Ascending aorta (tissue), 2 donors: ENCODE measurements around the gene PLCL2. TPM values are rescaled to one million over a fixed set of nuclear protein-coding genes. Genes with fewer than 3 reads are reported as not detected.
A peak's percentile ranks its signal among the peaks of the same experiment; 100 is the strongest.
"Not testable (repeated sequence)": the region's sequence is repeated elsewhere in the genome, so short reads cannot be mapped to it uniquely, and the experiment has no call there.

Experiments used
- DNase-seq, 2 donors: peaks; one replicate each; pipeline ENCODE4 v3.0.0-alpha.2; 2019; ENCODE audit warnings: low spot score in 2 of 2
- H3K27ac ChIP-seq, 2 donors: fragments of 200-600 bp; sonication (generic); one replicate each; pipeline ENCODE4 v1.5.1; 2016 to 2017; ENCODE audit warnings: mild to moderate bottlenecking in 1 of 2
- H3K27me3 ChIP-seq: fragments of 200-600 bp; sonication (generic); one replicate; pipeline ENCODE4 v1.5.1; 2017
- H3K36me3 ChIP-seq, 2 donors: fragments of 200-600 bp; sonication (generic); one replicate each; pipeline ENCODE4 v1.5.1; 2016
- H3K4me1 ChIP-seq, 2 donors: fragments of 200-600 bp; sonication (generic); one replicate each; pipeline ENCODE4 v1.5.1; 2016 to 2017; ENCODE audit warnings: mild to moderate bottlenecking in 1 of 2
- H3K4me3 ChIP-seq, 2 donors: fragments of 200-600 bp; sonication (generic); one replicate each; pipeline ENCODE4 v1.5.1; 2016 to 2017; ENCODE audit warnings: mild to moderate bottlenecking in 1 of 2
- H3K9me3 ChIP-seq, 2 donors: fragments of 200-600 bp; sonication (generic); one replicate each; pipeline ENCODE4 v1.5.1; 2016
- intact Hi-C: fragments of 100-400 bp; cut with DNase I; formaldehyde crosslinking; loops from one replicate; pipeline ENCODE4 v1.15.1; 2023
- total RNA-seq: library from RNA; depleted of rRNA; stranded (reverse); fragments of >200 nt; gene quantifications from one replicate; pipeline ENCODE4 v1.1.0, GENCODE V29; 2016
- TF ChIP-seq, protein P1 (sequence below), 3 experiments: fragments of 200-600 bp in 2 of 3; fragments of 450-650 bp in 1 of 3; sonication (generic) in 2 of 3; IDR thresholded peaks; one replicate each; pipeline ENCODE4 v1.5.1; 2016 to 2019; ENCODE audit warnings: antibody characterized with exemption in 3 of 3, mild to moderate bottlenecking in 1 of 3, moderate library complexity in 1 of 3

PLCL2 gene
- total RNA-seq, 1 donor from 2014 or later, result 2.9 TPM

DNA sequence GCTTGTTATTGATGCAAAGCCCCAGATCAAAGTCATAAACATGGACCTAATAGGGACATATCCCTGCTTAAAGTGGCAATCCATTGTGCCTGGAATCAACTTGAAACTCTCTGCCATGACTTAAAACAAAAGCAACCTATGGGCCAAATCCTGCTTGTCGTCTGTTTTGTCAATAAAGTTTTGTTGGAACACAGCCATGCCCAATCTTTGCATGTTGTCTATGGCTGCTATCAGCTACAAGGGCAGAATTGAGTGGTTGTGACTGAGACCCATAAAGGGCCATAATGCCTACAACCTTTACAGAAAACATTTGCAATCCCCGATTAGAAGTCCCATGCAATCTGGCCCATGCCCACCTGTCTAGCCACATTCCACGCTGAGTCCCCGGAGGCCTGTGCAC lies 235.4 kb downstream of the PLCL2 start:
- TF ChIP-seq, protein P1, sequence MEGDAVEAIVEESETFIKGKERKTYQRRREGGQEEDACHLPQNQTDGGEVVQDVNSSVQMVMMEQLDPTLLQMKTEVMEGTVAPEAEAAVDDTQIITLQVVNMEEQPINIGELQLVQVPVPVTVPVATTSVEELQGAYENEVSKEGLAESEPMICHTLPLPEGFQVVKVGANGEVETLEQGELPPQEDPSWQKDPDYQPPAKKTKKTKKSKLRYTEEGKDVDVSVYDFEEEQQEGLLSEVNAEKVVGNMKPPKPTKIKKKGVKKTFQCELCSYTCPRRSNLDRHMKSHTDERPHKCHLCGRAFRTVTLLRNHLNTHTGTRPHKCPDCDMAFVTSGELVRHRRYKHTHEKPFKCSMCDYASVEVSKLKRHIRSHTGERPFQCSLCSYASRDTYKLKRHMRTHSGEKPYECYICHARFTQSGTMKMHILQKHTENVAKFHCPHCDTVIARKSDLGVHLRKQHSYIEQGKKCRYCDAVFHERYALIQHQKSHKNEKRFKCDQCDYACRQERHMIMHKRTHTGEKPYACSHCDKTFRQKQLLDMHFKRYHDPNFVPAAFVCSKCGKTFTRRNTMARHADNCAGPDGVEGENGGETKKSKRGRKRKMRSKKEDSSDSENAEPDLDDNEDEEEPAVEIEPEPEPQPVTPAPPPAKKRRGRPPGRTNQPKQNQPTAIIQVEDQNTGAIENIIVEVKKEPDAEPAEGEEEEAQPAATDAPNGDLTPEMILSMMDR (IDR thresholded peaks at IDR 0.05), result no peak

DNA sequence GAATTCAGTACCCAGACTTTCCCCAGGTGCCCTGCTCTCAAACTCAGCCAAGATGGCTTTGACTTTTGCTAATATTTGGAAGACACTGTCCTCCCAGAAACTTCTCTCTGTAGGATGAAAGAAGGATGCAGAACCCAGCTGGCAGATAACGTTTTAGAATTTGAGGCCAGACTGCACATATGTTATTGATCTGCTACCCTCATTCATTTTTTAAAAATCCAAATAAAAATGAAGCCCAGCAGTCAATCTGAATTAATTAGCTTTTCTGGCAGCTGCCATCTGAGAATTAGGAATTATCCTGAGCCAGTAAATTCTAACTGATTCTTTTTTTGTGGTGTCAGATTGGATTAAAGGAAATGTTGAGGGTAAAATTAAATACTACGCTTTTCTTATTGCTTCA lies 236.6 kb downstream of the PLCL2 start:
- TF ChIP-seq, protein P1 (IDR thresholded peaks at IDR 0.05), result no peak
- Histone ChIP-seq H3K27me3 (no peaks in the 10 kb centered on the region), H3K4me3 (no peak overlapping the region), H3K4me1 (no peaks in the 10 kb centered on the region), H3K9me3 (no peaks in the 10 kb centered on the region), H3K36me3 (no peaks in the 10 kb centered on the region), H3K27ac (no peak overlapping the region)
- DNase-seq, result no peak
- intact Hi-C loops, result no loop called here

More for the DNA sequence above, 235.4 kb downstream of the PLCL2 start:
- no peaks in the 10 kb centered on the region for H3K4me1 ChIP-seq
- H3K27ac ChIP-seq, result no peak overlapping the region
- DNase-seq, result peak in 1 of 2 donors; percentile 33
- no peaks in the 10 kb centered on the region for H3K36me3 ChIP-seq
- H3K27me3 ChIP-seq, result no peaks in the 10 kb centered on the region
- H3K9me3 ChIP-seq, result no peaks in the 10 kb centered on the region
- intact Hi-C loops, result no loop called here
- no peak overlapping the region for H3K4me3 ChIP-seq

DNA sequence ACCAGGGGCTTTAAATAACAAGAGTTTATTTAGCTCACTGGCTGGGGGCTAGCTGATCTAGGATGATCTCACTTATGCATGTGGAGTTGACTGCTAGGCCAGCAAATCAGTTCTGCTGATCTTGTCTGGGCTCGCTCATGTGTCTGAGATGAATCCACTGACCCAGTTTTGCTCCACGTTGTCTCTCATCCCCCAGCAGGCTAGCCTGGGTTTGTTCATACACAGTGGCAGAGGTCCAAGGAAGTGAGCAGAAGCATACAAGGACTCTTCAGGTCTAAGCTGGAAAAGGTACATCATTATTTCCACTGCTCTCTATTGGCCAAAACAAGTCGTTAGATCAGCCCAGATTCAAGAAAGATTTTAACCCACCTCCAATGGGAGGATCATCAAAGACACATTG lies 238.0 kb downstream of the PLCL2 start:
- Histone ChIP-seq H3K9me3 (no peaks in the 10 kb centered on the region), H3K4me1 (no peaks in the 10 kb centered on the region), H3K4me3 (no peak overlapping the region), H3K27ac (no peak overlapping the region), H3K36me3 (no peaks in the 10 kb centered on the region), H3K27me3 (no peaks in the 10 kb centered on the region)
- DNase-seq, result no peak
- intact Hi-C loops, result no loop called here
- TF ChIP-seq, protein P1 (IDR thresholded peaks at IDR 0.05), result no peak

DNA sequence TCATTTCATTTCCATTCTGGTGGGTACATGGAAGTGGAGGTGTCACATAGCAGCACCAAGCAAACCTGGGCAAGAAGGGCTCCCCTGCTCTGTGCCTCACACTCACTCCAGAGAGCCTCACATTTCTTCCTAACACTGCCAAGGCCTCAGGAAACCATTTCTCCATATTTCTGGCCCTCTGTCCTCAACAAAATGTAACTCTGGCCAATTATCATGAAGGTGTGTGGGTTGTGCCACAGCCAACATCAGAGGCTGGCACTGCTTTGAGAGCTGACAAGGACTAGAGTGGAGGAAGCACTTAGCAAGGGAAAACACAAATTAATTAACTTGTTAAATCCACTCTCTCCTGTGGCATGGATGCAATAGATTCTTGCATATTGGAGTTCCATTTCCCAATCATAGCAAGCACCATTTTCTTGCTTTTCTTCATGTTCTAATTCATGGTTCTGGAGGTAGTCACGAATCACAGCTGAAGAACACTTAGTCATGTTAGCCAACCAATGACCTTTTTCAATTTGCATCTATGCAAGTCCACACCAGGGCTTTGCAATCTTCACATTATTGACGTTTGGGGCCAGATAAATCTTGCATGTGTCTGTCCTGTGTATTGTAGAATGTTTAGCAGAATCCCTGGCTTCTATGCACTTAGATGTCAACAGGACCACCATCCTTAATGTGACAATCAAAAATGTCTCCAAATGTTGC lies 241.1 kb downstream of the PLCL2 start:
- no peaks in the 10 kb centered on the region for H3K36me3 ChIP-seq
- no peaks in the 10 kb centered on the region for H3K4me1 ChIP-seq
- TF ChIP-seq, protein P1 (IDR thresholded peaks at IDR 0.05), result no peak
- DNase-seq, result no peak
- H3K4me3 ChIP-seq, result no peak overlapping the region
- H3K27ac ChIP-seq, result no peak overlapping the region
- no peaks in the 10 kb centered on the region for H3K27me3 ChIP-seq
- intact Hi-C loops, result no loop called here
- no peaks in the 10 kb centered on the region for H3K9me3 ChIP-seq

DNA sequence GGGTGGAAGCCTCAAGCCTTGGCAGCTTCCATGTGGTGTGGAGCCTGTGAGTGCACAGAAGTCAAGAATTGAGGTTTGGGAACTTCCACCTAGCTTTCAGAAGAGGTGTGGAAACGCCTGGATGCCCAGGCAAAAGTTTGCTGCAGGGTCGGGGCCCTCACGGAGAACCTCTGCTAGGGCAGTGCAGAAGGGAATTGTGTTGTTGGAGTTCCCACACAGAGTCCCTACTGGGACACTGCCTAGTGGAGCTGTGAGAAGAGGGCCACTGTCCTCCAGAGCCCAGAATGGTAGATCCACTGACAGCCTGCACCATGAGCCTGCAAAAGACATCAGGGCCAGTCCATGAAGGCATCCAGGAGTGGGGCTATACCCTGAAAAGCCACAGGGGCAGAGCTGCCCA lies 243.9 kb downstream of the PLCL2 start:
- DNase-seq, H3K4me3 ChIP-seq, H3K4me1 ChIP-seq, H3K9me3 ChIP-seq, H3K27me3 ChIP-seq, H3K27ac ChIP-seq, H3K36me3 ChIP-seq, intact Hi-C loops: not testable (repeated sequence)

DNA sequence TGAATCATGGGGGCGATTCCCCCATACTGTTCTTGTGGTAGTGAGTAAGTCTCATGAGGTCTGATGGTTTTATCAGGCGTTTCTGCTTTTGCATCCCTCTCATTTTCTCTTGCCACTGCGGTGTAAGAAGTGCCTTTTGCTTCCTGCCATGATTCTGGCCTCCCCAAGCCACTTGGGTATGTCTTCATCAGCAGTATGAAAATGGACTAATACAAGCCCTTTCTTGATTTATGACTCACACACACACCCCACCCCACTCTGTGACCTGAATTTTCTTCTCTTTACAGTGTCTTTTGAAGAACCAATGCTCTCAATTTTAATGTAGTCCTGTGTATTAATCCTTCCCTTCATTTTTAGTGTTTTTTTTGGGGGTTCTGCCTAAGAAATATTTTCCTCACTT lies 244.8 kb downstream of the PLCL2 start:
- peak in 1 of 2 donors; percentile 25 for DNase-seq
- TF ChIP-seq, protein P1 (IDR thresholded peaks at IDR 0.05), result no peak

More for the DNA sequence above, 244.8 kb downstream of the PLCL2 start:
- Histone ChIP-seq H3K9me3 (no peaks in the 10 kb centered on the region), H3K4me1 (no peaks in the 10 kb centered on the region), H3K4me3 (no peak overlapping the region), H3K27ac (no peak overlapping the region), H3K36me3 (no peaks in the 10 kb centered on the region), H3K27me3 (no peaks in the 10 kb centered on the region)
- intact Hi-C loops, result no loop called here
